Gastroesophageal sphincter (tissue), 3 donors: ENCODE measurements around the gene PSMB2.

Experiments used
- CTCF ChIP-seq, 4 experiments: fragments of 200-600 bp in 2 of 4; fragments of 450-650 bp in 2 of 4; sonication (generic) in 1 of 4; IDR thresholded peaks; one replicate each; pipeline ENCODE4 v1.5.1; 2017 to 2019; ENCODE audit warnings: antibody characterized with exemption in 4 of 4, mild to moderate bottlenecking in 2 of 4, moderate library complexity in 2 of 4
- EP300 ChIP-seq: sonication (generic); formaldehyde crosslinking; IDR thresholded peaks from one replicate; pipeline ENCODE4 v1.6.1; 2017; ENCODE audit warnings: antibody characterized with exemption, mild to moderate bottlenecking
- POLR2AphosphoS5 ChIP-seq: sonication (generic); formaldehyde crosslinking; IDR thresholded peaks from one replicate; pipeline ENCODE4 v1.6.1; 2017; ENCODE audit warnings: antibody characterized with exemption

GRCh38 chr1:35655196-35655595, 13.9 kb upstream of the PSMB2 start:
- no peak for TF ChIP-seq CTCF (IDR thresholded peaks at IDR 0.05)
- TF ChIP-seq POLR2AphosphoS5: no peak
- no peak for TF ChIP-seq EP300
